Natural killer cell (primary cell): ENCODE results near the gene PAX2. TPM values are rescaled to one million over a fixed set of nuclear protein-coding genes. Genes with fewer than 3 reads are reported as not detected.

Experiments
- ATAC-seq, 3 donors: fragments of 150-1000 bp in 2 of 3; fragments of 200-7000 bp in 1 of 3; cut with Tn5 transposase; 1 replicate in 1 of 3; 2 replicates in 2 of 3; pipeline ENCODE4 v1.10.0; 2021; ENCODE audit warnings: mild to moderate bottlenecking in 2 of 3, moderate library complexity in 2 of 3
- DNase-seq, 2 donors: peaks; one replicate each; pipeline versions ENCODE4 v3.0.0 to v3.0.0-alpha.2; 2013 to 2021; ENCODE audit warnings: mixed read lengths in 1 of 2
- H3K27ac ChIP-seq: one replicate; pipeline ENCODE4 v1.5.1; 2013; ENCODE audit warnings: mild to moderate bottlenecking, low read length
- H3K27me3 ChIP-seq: one replicate; pipeline ENCODE4 v1.6.1; 2013; ENCODE audit warnings: low read length; ENCODE audit not compliant: control insufficient read depth, insufficient read depth
- H3K36me3 ChIP-seq: one replicate; pipeline ENCODE4 v1.6.1; 2013; ENCODE audit warnings: low read length; ENCODE audit not compliant: control insufficient read depth, insufficient read depth
- H3K4me1 ChIP-seq: one replicate; pipeline ENCODE4 v1.6.1; 2013; ENCODE audit warnings: low read length; ENCODE audit not compliant: control insufficient read depth, insufficient read depth
- H3K4me3 ChIP-seq: one replicate; pipeline ENCODE4 v1.5.1; 2013; ENCODE audit warnings: low read length
- H3K9me3 ChIP-seq: one replicate; pipeline ENCODE4 v1.6.1; 2013; ENCODE audit warnings: low read length; ENCODE audit not compliant: control insufficient read depth, insufficient read depth
- H3K27ac Mint-ChIP-seq, 2 donors: one replicate each; pipeline ENCODE4 v1.8.0; 2022; ENCODE audit warnings: mild to moderate bottlenecking in 2 of 2, mixed read lengths in 2 of 2, moderate library complexity in 1 of 2
- H3K27me3 Mint-ChIP-seq, 2 donors: one replicate each; pipeline ENCODE4 v1.8.0; 2022; ENCODE audit warnings: low read depth in 2 of 2, mixed read lengths in 2 of 2
- H3K36me3 Mint-ChIP-seq: one replicate; pipeline ENCODE4 v1.8.0; 2022; ENCODE audit warnings: mixed read lengths
- H3K4me1 Mint-ChIP-seq, 2 donors: one replicate each; pipeline ENCODE4 v1.8.0; 2022; ENCODE audit warnings: mixed read lengths in 2 of 2
- H3K4me3 Mint-ChIP-seq: one replicate; pipeline ENCODE4 v1.8.0; 2022; ENCODE audit warnings: mild to moderate bottlenecking, moderate library complexity, mixed read lengths
- H3K9me3 Mint-ChIP-seq, 2 donors: one replicate each; pipeline ENCODE4 v1.8.0; 2022; ENCODE audit warnings: mixed read lengths in 2 of 2
- WGBS: methylation state at CpG from one replicate; pipeline ENCODE4 v1.1.7; 2013; ENCODE audit warnings: missing lambda C conversion rate; ENCODE audit not compliant: insufficient coverage; 5-methylcytosine and 5-hydroxymethylcytosine counted together
- intact Hi-C: fragments of 100-400 bp; cut with micrococcal nuclease; formaldehyde crosslinking; loops from one replicate; pipeline ENCODE4 v1.14.2; 2022
- total RNA-seq, 4 donors: library from RNA; stranded (reverse); fragments of 120-200 nt in 1 of 4; gene quantifications; one replicate each; pipeline versions ENCODE4 v1.2.3 to v1.2.4, GENCODE V29; 2013 to 2022
- TF ChIP-seq, protein P1 (sequence below): fragments of 200-600 bp; IDR thresholded peaks from one replicate; pipeline ENCODE4 v1.8.0; 2022; ENCODE audit warnings: antibody characterized with exemption

Gene PAX2
- total RNA-seq, 3 donors from 2014 or later (not counting 1 experiment from before 2014, with no cell fraction given) = not detected

- H3K4me1 ChIP-seq = no peaks in the 10 kb centered on the region
- Mint-ChIP-seq H3K27me3 (peaks cover 36 to 57% of the 10 kb centered on the region in 2 donors), H3K4me1 (no peaks in the 10 kb centered on the region), H3K36me3 (no peaks in the 10 kb centered on the region), H3K9me3 (no peaks in the 10 kb centered on the region), H3K27ac (no peak overlapping the region), H3K4me3 (no peak overlapping the region)
- H3K9me3 ChIP-seq = no peaks in the 10 kb centered on the region
- intact Hi-C loops = no loop called here
- H3K27ac ChIP-seq = no peak overlapping the region
- TF ChIP-seq, protein P1, sequence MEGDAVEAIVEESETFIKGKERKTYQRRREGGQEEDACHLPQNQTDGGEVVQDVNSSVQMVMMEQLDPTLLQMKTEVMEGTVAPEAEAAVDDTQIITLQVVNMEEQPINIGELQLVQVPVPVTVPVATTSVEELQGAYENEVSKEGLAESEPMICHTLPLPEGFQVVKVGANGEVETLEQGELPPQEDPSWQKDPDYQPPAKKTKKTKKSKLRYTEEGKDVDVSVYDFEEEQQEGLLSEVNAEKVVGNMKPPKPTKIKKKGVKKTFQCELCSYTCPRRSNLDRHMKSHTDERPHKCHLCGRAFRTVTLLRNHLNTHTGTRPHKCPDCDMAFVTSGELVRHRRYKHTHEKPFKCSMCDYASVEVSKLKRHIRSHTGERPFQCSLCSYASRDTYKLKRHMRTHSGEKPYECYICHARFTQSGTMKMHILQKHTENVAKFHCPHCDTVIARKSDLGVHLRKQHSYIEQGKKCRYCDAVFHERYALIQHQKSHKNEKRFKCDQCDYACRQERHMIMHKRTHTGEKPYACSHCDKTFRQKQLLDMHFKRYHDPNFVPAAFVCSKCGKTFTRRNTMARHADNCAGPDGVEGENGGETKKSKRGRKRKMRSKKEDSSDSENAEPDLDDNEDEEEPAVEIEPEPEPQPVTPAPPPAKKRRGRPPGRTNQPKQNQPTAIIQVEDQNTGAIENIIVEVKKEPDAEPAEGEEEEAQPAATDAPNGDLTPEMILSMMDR = no peak
- no peak overlapping the region for H3K4me3 ChIP-seq
- WGBS = 98% methylated on average over 2 of the region's 2 CpGs
- DNase-seq (no peak), ATAC-seq (no peak)
- H3K27me3 ChIP-seq = no peaks in the 10 kb centered on the region
- no peaks in the 10 kb centered on the region for H3K36me3 ChIP-seq
Observed at GRCh38 chr10:100848770-100849169, 103.4 kb downstream of the PAX2 start.

DNA sequence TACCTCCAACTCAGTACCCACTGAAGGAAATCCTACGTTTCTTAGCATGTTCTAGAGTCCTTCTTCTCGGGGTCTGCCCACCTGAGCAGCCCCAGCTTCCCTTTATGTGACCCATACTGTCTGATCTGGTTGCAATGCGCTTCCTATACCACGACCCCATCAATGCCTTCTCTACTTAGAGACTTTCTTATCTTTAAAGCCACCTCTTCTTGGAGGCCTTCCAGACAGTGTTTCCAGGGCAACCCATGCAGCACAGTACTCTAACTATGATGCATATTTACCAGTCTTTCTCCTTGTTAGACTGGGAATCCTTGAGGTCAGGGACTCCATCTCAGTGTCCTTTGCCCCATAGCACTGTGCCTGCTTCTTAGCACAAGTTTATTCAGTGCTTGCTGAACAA is 112.9 kb downstream of the PAX2 start:
- WGBS = 43% methylated on average over 4 of the region's 4 CpGs
- H3K4me1 ChIP-seq = no peaks in the 10 kb centered on the region
- DNase-seq (no peak), ATAC-seq (no peak)
- H3K27me3 ChIP-seq = no peaks in the 10 kb centered on the region
- H3K4me1 Mint-ChIP-seq = no peaks in the 10 kb centered on the region
- intact Hi-C loops = no loop called here
- H3K9me3 ChIP-seq = no peaks in the 10 kb centered on the region
- no peaks in the 10 kb centered on the region for H3K36me3 ChIP-seq
- no peak overlapping the region for H3K4me3 Mint-ChIP-seq
- H3K27ac ChIP-seq = no peak overlapping the region
- no peaks in the 10 kb centered on the region for H3K36me3 Mint-ChIP-seq
- no peak overlapping the region for H3K27ac Mint-ChIP-seq
- peaks cover 39 to 53% of the 10 kb centered on the region in 2 donors for H3K27me3 Mint-ChIP-seq
- H3K9me3 Mint-ChIP-seq = no peaks in the 10 kb centered on the region
- TF ChIP-seq, protein P1 = no peak
- no peak overlapping the region for H3K4me3 ChIP-seq

DNA sequence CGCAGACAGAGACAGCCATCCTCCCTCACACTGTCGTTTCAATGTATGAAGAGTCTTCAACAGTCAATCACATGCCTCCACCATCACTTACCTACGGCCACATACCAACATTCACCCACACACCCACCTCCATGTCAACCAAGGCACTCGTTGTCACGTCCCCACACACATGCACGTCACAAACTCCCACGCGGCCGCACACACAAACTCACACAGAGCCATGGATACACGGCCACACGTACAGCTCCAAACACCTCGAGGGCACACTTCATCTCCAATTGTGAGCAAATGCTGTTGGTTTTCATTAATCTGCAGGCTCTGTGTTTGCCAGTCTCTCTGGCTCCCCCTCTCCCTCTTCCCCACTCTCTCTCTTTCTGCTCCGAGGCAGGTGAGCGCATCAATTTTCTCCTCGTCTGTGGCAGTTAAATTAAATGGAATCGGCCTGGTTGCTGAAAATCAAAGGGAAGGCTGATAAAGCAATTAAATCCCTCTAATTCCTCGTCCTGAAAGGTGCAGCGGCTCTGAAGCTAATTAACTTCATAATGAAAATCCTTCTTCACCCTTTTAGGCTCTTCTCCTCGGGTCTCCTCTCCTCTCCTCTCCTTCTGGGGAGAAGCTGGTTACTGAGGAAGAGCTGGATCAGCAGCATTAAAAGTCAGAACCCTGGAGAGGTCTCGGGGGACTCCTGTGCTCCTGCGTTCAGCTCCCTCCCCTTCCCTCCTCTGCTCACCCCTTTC is 113.5 kb downstream of the PAX2 start:
- no peak for ATAC-seq
- no peak for DNase-seq
- Mint-ChIP-seq H3K36me3 (no peaks in the 10 kb centered on the region), H3K9me3 (no peaks in the 10 kb centered on the region), H3K27me3 (peaks cover 39 to 53% of the 10 kb centered on the region in 2 donors), H3K4me3 (no peak overlapping the region), H3K4me1 (no peaks in the 10 kb centered on the region), H3K27ac (no peak overlapping the region)
- H3K36me3 ChIP-seq = no peaks in the 10 kb centered on the region
- no peak overlapping the region for H3K27ac ChIP-seq
- no peak overlapping the region for H3K4me3 ChIP-seq
- no peaks in the 10 kb centered on the region for H3K4me1 ChIP-seq
- WGBS = 71% methylated on average over 19 of the region's 21 CpGs
- H3K27me3 ChIP-seq = no peaks in the 10 kb centered on the region
- intact Hi-C loops = no loop called here
- no peaks in the 10 kb centered on the region for H3K9me3 ChIP-seq
- TF ChIP-seq, protein P1 = no peak

DNA sequence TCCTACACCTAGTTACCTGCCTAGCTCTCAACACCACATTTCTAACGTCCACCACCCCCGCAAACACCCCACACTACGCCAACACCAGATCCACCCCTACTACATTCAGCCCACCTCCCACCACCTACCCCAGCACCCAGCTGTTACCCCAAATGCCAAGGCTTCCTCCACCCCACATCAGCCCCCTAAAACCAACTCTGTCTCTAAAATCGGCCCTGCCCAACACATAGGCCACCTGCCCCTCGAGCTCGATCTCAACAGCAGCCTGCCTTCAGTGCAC is 114.0 kb downstream of the PAX2 start:
- WGBS = 71% methylated on average over 6 of the region's 6 CpGs
- ATAC-seq (no peak), DNase-seq (no peak)
- no peak overlapping the region for H3K4me3 ChIP-seq
- Mint-ChIP-seq H3K27ac (no peak overlapping the region), H3K9me3 (no peaks in the 10 kb centered on the region), H3K27me3 (peaks cover 39 to 53% of the 10 kb centered on the region in 2 donors), H3K4me3 (no peak overlapping the region), H3K4me1 (no peaks in the 10 kb centered on the region), H3K36me3 (no peaks in the 10 kb centered on the region)
- no peaks in the 10 kb centered on the region for H3K27me3 ChIP-seq
- H3K4me1 ChIP-seq = no peaks in the 10 kb centered on the region
- H3K27ac ChIP-seq = no peak overlapping the region
- H3K36me3 ChIP-seq = no peaks in the 10 kb centered on the region
- TF ChIP-seq, protein P1 = no peak
- H3K9me3 ChIP-seq = no peaks in the 10 kb centered on the region
- intact Hi-C loops = no loop called here
